HG03095 (cell line): ENCODE data around the gene QRICH2.
A peak's percentile ranks its signal among the peaks of the same experiment; 100 is the strongest.
"Not testable (repeated sequence)": the region's sequence is repeated elsewhere in the genome, so short reads cannot be mapped to it uniquely, and the experiment has no call there.

ENCODE experiments used
- ATAC-seq: cut with Tn5 transposase; IDR thresholded peaks from one replicate; pipeline ENCODE4 v1.9.1; 2021; ENCODE audit warnings: moderate library complexity; ENCODE audit not compliant: unreplicated experiment

QRICH2 gene

GRCh38 chr17:76278268-76278908 is 29.7 kb downstream of the QRICH2 start:
- ATAC-seq = no peak

GRCh38 chr17:76277300-76278267 is 30.5 kb downstream of the QRICH2 start:
- ATAC-seq = no peak

- ATAC-seq = no peak
Measured at GRCh38 chr17:76276461-76277299, 31.4 kb downstream of the QRICH2 start.

GRCh38 chr17:76276069-76276431 is 32.0 kb downstream of the QRICH2 start:
- no peak for ATAC-seq

GRCh38 chr17:76275382-76276068 is 32.6 kb downstream of the QRICH2 start:
- ATAC-seq = no peak

GRCh38 chr17:76274112-76274956 is 33.7 kb downstream of the QRICH2 start:
- no peak for ATAC-seq

GRCh38 chr17:76273445-76274111 is 34.5 kb downstream of the QRICH2 start:
- no peak for ATAC-seq

- ATAC-seq = peak; percentile 11
Measured at GRCh38 chr17:76272541-76273444, 35.3 kb downstream of the QRICH2 start.

GRCh38 chr17:76271669-76272540 is 36.2 kb downstream of the QRICH2 start:
- peak; percentile 44 for ATAC-seq

GRCh38 chr17:76270770-76271668 is 37.1 kb downstream of the QRICH2 start:
- ATAC-seq = no peak

- no peak for ATAC-seq
Measured at GRCh38 chr17:76270127-76270592, 37.9 kb downstream of the QRICH2 start.

GRCh38 chr17:76268991-76269981 is 38.8 kb downstream of the QRICH2 start:
- no peak for ATAC-seq

- no peak for ATAC-seq
Measured at GRCh38 chr17:76268015-76268749, 39.9 kb downstream of the QRICH2 start.

- ATAC-seq = not testable (repeated sequence)
Measured at GRCh38 chr17:76267581-76268001, 40.5 kb downstream of the QRICH2 start.
